SU-DHL-6 (cell line): ENCODE data around the gene KCNIP3.

Experiments used
- H2AFZ ChIP-seq: fragments of 200-600 bp; sonication (generic); 2 replicates; pipeline ENCODE4 v1.6.1; 2014; ENCODE audit warnings: low read depth, mild to moderate bottlenecking, moderate library complexity, mixed read lengths, antibody characterized with exemption, low read length; ENCODE audit not compliant: severe bottlenecking
- H3F3A ChIP-seq: fragments of 200-600 bp; shearing (Covaris generic); 2 replicates; pipeline ENCODE4 v1.6.0; 2016; ENCODE audit warnings: antibody characterized with exemption, mild to moderate bottlenecking; ENCODE audit not compliant: insufficient read depth
- H3K27ac ChIP-seq: fragments of 200-600 bp; sonication (generic); 2 replicates; pipeline ENCODE4 v1.5.1; 2016; ENCODE audit warnings: low read depth, mild to moderate bottlenecking, low read length, moderate library complexity, mixed read lengths
- H3K27me3 ChIP-seq: fragments of 200-600 bp; sonication (generic), shearing (Covaris generic); 2 replicates; pipeline ENCODE4 v1.6.0; 2014; ENCODE audit warnings: mild to moderate bottlenecking, low read length
- H3K36me3 ChIP-seq: fragments of 200-600 bp; sonication (generic); 2 replicates; pipeline ENCODE4 v1.6.1; 2014; ENCODE audit warnings: mild to moderate bottlenecking, low read length, mixed read lengths
- H3K4me2 ChIP-seq: fragments of 300-600, 200-600 bp; shearing (Covaris generic), sonication (generic); 2 replicates; pipeline ENCODE4 v1.6.0; 2014; ENCODE audit warnings: low read length, low read depth, mild to moderate bottlenecking; ENCODE audit not compliant: poor library complexity, severe bottlenecking
- H3K4me3 ChIP-seq: fragments of 200-600 bp; sonication (generic); 2 replicates; pipeline ENCODE4 v1.5.1; 2014; ENCODE audit warnings: antibody characterized with exemption, low read length, mild to moderate bottlenecking, mixed read lengths; ENCODE audit not compliant: insufficient read depth, poor library complexity, severe bottlenecking
- H3K79me2 ChIP-seq: fragments of 200-600 bp; sonication (generic); 2 replicates; pipeline ENCODE4 v1.6.1; 2014; ENCODE audit warnings: mild to moderate bottlenecking, low read length, moderate library complexity; ENCODE audit not compliant: insufficient read depth
- H3K9ac ChIP-seq: fragments of 200-600 bp; sonication (generic); 2 replicates; pipeline ENCODE4 v1.7.0; 2014; ENCODE audit warnings: mild to moderate bottlenecking, low read length
- H3K9me2 ChIP-seq: fragments of 200-600 bp; sonication (generic); replicated peaks from 2 replicates; pipeline ENCODE4 v1.6.1; 2014; ENCODE audit warnings: low read length; ENCODE audit not compliant: insufficient read depth
- H3K9me3 ChIP-seq: fragments of 200-600 bp; sonication (generic); 2 replicates; pipeline ENCODE4 v1.6.1; 2014; ENCODE audit warnings: low read length, mixed read lengths; ENCODE audit not compliant: insufficient read depth
- H4K20me1 ChIP-seq: fragments of 200-600 bp; sonication (generic); 2 replicates; pipeline ENCODE4 v1.6.1; 2014; ENCODE audit warnings: low read depth, mild to moderate bottlenecking, antibody characterized with exemption, low read length, moderate library complexity, mixed read lengths
- EZH2phosphoT487 ChIP-seq: fragments of 200-600 bp; sonication (generic), shearing (Covaris generic); conservative IDR thresholded peaks from 2 replicates; pipeline ENCODE4 v1.6.1; 2018; ENCODE audit warnings: mild to moderate bottlenecking, antibody characterized with exemption, low read length, moderate library complexity, mixed read lengths
- TF ChIP-seq, protein P1 (sequence below): fragments of 200-600 bp; sonication (generic); IDR thresholded peaks from one replicate; pipeline ENCODE4 v1.5.1; 2017; ENCODE audit warnings: antibody characterized with exemption, mild to moderate bottlenecking, low read length, moderate library complexity; ENCODE audit not compliant: insufficient read depth, poor library complexity, severe bottlenecking

KCNIP3 gene

DNA sequence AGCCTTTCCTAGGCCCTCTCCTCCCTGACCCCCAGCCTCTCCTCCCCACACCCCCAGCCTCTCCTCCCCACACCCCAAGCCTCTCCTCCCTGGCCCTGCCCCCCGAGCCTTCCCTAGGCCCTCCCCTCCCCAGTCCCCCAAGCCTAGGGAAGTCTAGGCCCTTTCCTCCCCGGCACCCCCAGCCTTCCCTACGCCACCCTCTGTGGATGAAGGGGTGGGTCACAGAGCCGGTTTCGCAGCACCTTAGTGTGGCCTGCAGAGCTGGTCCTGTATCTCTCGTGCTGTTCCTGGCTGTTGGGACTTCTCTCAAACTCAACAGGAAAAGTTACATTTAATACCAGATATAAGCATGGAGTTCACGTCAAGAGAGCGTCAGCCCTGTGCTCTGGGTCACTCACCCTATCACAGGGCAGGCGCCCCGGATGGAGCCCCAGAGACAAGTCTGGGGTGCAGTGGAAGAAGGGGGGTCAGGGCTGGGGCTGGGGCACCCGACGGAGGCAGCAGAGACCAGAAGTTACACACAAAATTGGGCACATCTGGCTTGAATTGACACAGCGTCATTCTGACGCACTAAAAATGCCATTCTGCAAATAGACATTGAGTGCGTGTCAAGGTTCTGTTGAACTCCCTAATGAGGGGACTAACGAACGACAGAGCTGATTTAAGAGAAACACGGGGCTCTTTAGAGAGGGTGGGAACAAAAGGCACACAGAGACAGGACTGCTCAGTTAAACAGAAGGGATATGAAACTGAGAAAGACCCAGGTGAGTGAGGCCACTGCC lies 24.0 kb downstream of the KCNIP3 start:
- Histone ChIP-seq H3K9me2 (no peaks in the 10 kb centered on the region), H3K9me3 (no peaks in the 10 kb centered on the region), H3K27me3 (no peaks in the 10 kb centered on the region), H3K4me2 (no peak overlapping the region), H3K27ac (no peak overlapping the region), H2AFZ (no peak overlapping the region), H3K79me2 (no peaks in the 10 kb centered on the region), H3K9ac (no peak overlapping the region), H4K20me1 (no peaks in the 10 kb centered on the region), H3F3A (no peaks in the 10 kb centered on the region), H3K4me3 (no peak overlapping the region), H3K36me3 (no peaks in the 10 kb centered on the region)
- TF ChIP-seq, protein P1, sequence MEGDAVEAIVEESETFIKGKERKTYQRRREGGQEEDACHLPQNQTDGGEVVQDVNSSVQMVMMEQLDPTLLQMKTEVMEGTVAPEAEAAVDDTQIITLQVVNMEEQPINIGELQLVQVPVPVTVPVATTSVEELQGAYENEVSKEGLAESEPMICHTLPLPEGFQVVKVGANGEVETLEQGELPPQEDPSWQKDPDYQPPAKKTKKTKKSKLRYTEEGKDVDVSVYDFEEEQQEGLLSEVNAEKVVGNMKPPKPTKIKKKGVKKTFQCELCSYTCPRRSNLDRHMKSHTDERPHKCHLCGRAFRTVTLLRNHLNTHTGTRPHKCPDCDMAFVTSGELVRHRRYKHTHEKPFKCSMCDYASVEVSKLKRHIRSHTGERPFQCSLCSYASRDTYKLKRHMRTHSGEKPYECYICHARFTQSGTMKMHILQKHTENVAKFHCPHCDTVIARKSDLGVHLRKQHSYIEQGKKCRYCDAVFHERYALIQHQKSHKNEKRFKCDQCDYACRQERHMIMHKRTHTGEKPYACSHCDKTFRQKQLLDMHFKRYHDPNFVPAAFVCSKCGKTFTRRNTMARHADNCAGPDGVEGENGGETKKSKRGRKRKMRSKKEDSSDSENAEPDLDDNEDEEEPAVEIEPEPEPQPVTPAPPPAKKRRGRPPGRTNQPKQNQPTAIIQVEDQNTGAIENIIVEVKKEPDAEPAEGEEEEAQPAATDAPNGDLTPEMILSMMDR, result no peak
- TF ChIP-seq EZH2phosphoT487, result no peak

GRCh38 chr2:95323347-95324155 lies 26.4 kb downstream of the KCNIP3 start:
- Histone ChIP-seq H3K79me2 (no peaks in the 10 kb centered on the region), H3K27me3 (no peaks in the 10 kb centered on the region), H3K9me2 (no peaks in the 10 kb centered on the region), H2AFZ (no peak overlapping the region), H4K20me1 (no peaks in the 10 kb centered on the region), H3K4me2 (no peak overlapping the region), H3K36me3 (no peaks in the 10 kb centered on the region), H3K9ac (no peak overlapping the region), H3F3A (no peaks in the 10 kb centered on the region), H3K27ac (no peak overlapping the region), H3K4me3 (no peak overlapping the region), H3K9me3 (no peaks in the 10 kb centered on the region)
- TF ChIP-seq, protein P1, result peak; percentile 22
- no peak for TF ChIP-seq EZH2phosphoT487

DNA sequence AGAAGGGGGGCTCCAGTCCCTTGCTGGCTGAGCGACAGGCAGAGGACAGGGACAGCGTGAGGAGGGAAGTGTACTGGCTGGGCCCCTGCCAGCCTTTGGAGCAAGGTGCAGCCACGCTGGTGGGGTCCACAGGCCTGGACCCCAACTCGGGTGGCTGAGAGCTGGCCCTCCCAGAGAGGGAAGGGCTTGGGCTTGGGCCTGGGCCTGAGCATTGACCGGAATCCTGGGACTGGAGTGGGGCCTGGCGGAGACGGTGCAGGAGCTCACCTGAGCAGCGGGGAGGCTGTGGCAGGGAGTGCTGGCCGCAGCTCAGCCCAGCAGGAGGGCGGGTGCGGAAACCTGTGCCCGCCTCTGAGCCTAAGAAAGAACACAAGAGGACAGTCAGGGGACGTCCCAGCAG lies 27.9 kb downstream of the KCNIP3 start:
- Histone ChIP-seq H3K4me3 (no peak overlapping the region), H3K36me3 (no peaks in the 10 kb centered on the region), H3K9me2 (no peaks in the 10 kb centered on the region), H3K27me3 (no peaks in the 10 kb centered on the region), H3K79me2 (no peaks in the 10 kb centered on the region), H3K9me3 (no peaks in the 10 kb centered on the region), H3K4me2 (no peak overlapping the region), H3K9ac (no peak overlapping the region), H4K20me1 (no peaks in the 10 kb centered on the region), H3F3A (no peaks in the 10 kb centered on the region), H2AFZ (no peak overlapping the region), H3K27ac (no peak overlapping the region)
- no peak for TF ChIP-seq EZH2phosphoT487
- TF ChIP-seq, protein P1, result no peak
